GM03348 (cell line): ENCODE measurements around the gene PSMF1.

Source experiments
- DNase-seq: peaks from one replicate; pipeline ENCODE4 v3.0.0; 2012; ENCODE audit warnings: low spot score

PSMF1 gene

GRCh38 chr20:1164871-1165270, 46.5 kb downstream of the PSMF1 start:
- DNase-seq = no peak

- DNase-seq = no peak
Observed at GRCh38 chr20:1165521-1165920, 47.1 kb downstream of the PSMF1 start.

- no peak for DNase-seq
Observed at GRCh38 chr20:1165941-1166340, 47.5 kb downstream of the PSMF1 start.

GRCh38 chr20:1166948-1167720, 48.7 kb downstream of the PSMF1 start:
- no peak for DNase-seq

GRCh38 chr20:1169224-1169623, 50.8 kb downstream of the PSMF1 start:
- DNase-seq = no peak

GRCh38 chr20:1171461-1172093, 53.2 kb downstream of the PSMF1 start:
- DNase-seq = peak; percentile 54

- DNase-seq = no peak
Observed at GRCh38 chr20:1173698-1174097, 55.3 kb downstream of the PSMF1 start.

GRCh38 chr20:1174787-1175186, 56.4 kb downstream of the PSMF1 start:
- no peak for DNase-seq

- no peak for DNase-seq
Observed at GRCh38 chr20:1177680-1178079, 59.3 kb downstream of the PSMF1 start.

GRCh38 chr20:1178103-1178502, 59.7 kb downstream of the PSMF1 start:
- no peak for DNase-seq

- DNase-seq = no peak
Observed at GRCh38 chr20:1178623-1179022, 60.2 kb downstream of the PSMF1 start.

GRCh38 chr20:1180949-1181348, 62.5 kb downstream of the PSMF1 start:
- DNase-seq = no peak

GRCh38 chr20:1182106-1182505, 63.7 kb downstream of the PSMF1 start:
- DNase-seq = no peak

GRCh38 chr20:1183153-1183552, 64.8 kb downstream of the PSMF1 start:
- no peak for DNase-seq

- DNase-seq = no peak
Observed at GRCh38 chr20:1184260-1184637, 65.8 kb downstream of the PSMF1 start.

GRCh38 chr20:1184638-1185315, 66.4 kb downstream of the PSMF1 start, which contains the start of gene TMEM74B:
TMEM74B (minus strand) TSS chr20:1184981; CDS start chr20:1183801, 1,180 bp downstream.
- DNase-seq = peak; percentile 28

- peak; percentile 36 for DNase-seq
Observed at GRCh38 chr20:1185316-1185741, 66.9 kb downstream of the PSMF1 start.

- DNase-seq = peak; percentile 59
Observed at GRCh38 chr20:1185790-1186334, 67.5 kb downstream of the PSMF1 start.

- no peak for DNase-seq
Observed at GRCh38 chr20:1186367-1186991, 68.1 kb downstream of the PSMF1 start.

- no peak for DNase-seq
Observed at GRCh38 chr20:1187605-1188171, 69.3 kb downstream of the PSMF1 start.

- no peak for DNase-seq
Observed at GRCh38 chr20:1188347-1188746, 69.9 kb downstream of the PSMF1 start.

- no peak for DNase-seq
Observed at GRCh38 chr20:1189827-1190226, 71.4 kb downstream of the PSMF1 start.
